Upper lobe of right lung (tissue), 1 donor: ENCODE measurements around the gene DPP10. TPM values are rescaled to one million over a fixed set of nuclear protein-coding genes. Genes with fewer than 3 reads are reported as not detected.

Experiments
- ATAC-seq: fragments of 200-7000 bp; cut with Tn5 transposase; one replicate; pipeline ENCODE4 v1.9.1; 2020; ENCODE audit warnings: mild to moderate bottlenecking, moderate library complexity
- DNase-seq: peaks from one replicate; pipeline ENCODE4 v3.0.0-alpha.2; 2020
- H3K27ac ChIP-seq: fragments of 200-600 bp; one replicate; pipeline ENCODE4 v1.8.0; 2022
- H3K27me3 ChIP-seq: fragments of 200-600 bp; one replicate; pipeline ENCODE4 v1.8.0; 2022; ENCODE audit warnings: mild to moderate bottlenecking
- H3K36me3 ChIP-seq: fragments of 200-600 bp; one replicate; pipeline ENCODE4 v1.8.0; 2022
- H3K4me1 ChIP-seq: fragments of 200-600 bp; one replicate; pipeline ENCODE4 v1.8.0; 2022
- H3K4me3 ChIP-seq: fragments of 200-600 bp; one replicate; pipeline ENCODE4 v1.8.0; 2022; ENCODE audit warnings: mild to moderate bottlenecking
- H3K9me3 ChIP-seq: fragments of 200-600 bp; one replicate; pipeline ENCODE4 v1.8.0; 2022
- intact Hi-C: fragments of 100-400 bp; cut with DNase I; formaldehyde crosslinking; loops from one replicate; pipeline ENCODE4 v1.11.0; 2022
- total RNA-seq: library from RNA; stranded (reverse); fragmentation: NEBNext Ultra II Directional; extraction: Animal tissue kit (Norgen Biotek cat#: 25700); gene quantifications from one replicate; pipeline ENCODE4 v1.2.1, GENCODE V29; 2021
- TF ChIP-seq, protein P1 (sequence below): fragments of 200-600 bp; IDR thresholded peaks from one replicate; pipeline ENCODE4 v1.8.0; 2022; ENCODE audit warnings: antibody characterized with exemption
- donor health status: DM: no; HTN: yes; CAD: no; lungs with severe emphysema.

The DPP10 gene
- total RNA-seq, 1 donor from 2014 or later, result 1.0 TPM

- TF ChIP-seq, protein P1, sequence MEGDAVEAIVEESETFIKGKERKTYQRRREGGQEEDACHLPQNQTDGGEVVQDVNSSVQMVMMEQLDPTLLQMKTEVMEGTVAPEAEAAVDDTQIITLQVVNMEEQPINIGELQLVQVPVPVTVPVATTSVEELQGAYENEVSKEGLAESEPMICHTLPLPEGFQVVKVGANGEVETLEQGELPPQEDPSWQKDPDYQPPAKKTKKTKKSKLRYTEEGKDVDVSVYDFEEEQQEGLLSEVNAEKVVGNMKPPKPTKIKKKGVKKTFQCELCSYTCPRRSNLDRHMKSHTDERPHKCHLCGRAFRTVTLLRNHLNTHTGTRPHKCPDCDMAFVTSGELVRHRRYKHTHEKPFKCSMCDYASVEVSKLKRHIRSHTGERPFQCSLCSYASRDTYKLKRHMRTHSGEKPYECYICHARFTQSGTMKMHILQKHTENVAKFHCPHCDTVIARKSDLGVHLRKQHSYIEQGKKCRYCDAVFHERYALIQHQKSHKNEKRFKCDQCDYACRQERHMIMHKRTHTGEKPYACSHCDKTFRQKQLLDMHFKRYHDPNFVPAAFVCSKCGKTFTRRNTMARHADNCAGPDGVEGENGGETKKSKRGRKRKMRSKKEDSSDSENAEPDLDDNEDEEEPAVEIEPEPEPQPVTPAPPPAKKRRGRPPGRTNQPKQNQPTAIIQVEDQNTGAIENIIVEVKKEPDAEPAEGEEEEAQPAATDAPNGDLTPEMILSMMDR, result no peak
- no peaks in the 10 kb centered on the region for H3K36me3 ChIP-seq
- H3K9me3 ChIP-seq, result no peaks in the 10 kb centered on the region
- no peak for DNase-seq
- no peak for ATAC-seq
- H3K27me3 ChIP-seq, result no peaks in the 10 kb centered on the region
- no peaks in the 10 kb centered on the region for H3K4me1 ChIP-seq
- intact Hi-C loops, result no loop called here
- no peak overlapping the region for H3K27ac ChIP-seq
- no peak overlapping the region for H3K4me3 ChIP-seq
Observed at GRCh38 chr2:115115135-115115534, 672.7 kb downstream of the DPP10 start.

DNA sequence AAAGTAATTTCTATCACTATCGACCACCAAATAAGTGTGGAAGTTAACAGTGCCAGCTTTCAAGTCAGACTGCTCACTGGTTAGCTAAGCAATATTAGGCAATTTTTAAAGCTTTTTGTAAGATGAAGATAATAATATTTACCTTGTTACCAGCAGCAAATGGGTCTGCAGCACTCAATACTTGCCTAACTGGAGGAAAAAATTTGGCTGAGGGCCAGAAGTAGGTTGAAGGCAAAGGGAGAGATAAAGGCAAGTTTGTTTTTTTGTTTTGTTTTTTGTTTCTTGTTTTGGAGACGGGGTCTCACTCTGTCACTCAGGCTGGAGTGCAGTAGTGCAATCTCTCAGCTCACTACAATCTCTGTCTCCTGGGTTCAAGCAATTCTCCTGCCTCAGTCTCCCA lies 675.9 kb downstream of the DPP10 start:
- DNase-seq (no peak), ATAC-seq (no peak)
- Histone ChIP-seq H3K9me3 (no peaks in the 10 kb centered on the region), H3K36me3 (no peaks in the 10 kb centered on the region), H3K27ac (no peak overlapping the region), H3K27me3 (no peaks in the 10 kb centered on the region), H3K4me3 (no peak overlapping the region), H3K4me1 (no peaks in the 10 kb centered on the region)
- intact Hi-C loops, result no loop called here
- TF ChIP-seq, protein P1, result no peak

- Histone ChIP-seq H3K27ac (no peak overlapping the region), H3K36me3 (no peaks in the 10 kb centered on the region)
- ATAC-seq, result no peak
Observed at GRCh38 chr2:115119086-115119485, 676.6 kb downstream of the DPP10 start.

GRCh38 chr2:115122701-115123100 lies 680.3 kb downstream of the DPP10 start:
- intact Hi-C loops, result no loop called here
- H3K27ac ChIP-seq, result no peak overlapping the region
- H3K4me1 ChIP-seq, result no peaks in the 10 kb centered on the region
- no peak for ATAC-seq
- H3K27me3 ChIP-seq, result no peaks in the 10 kb centered on the region
- no peak for DNase-seq
- H3K4me3 ChIP-seq, result no peak overlapping the region
- no peaks in the 10 kb centered on the region for H3K36me3 ChIP-seq
- H3K9me3 ChIP-seq, result no peaks in the 10 kb centered on the region
- TF ChIP-seq, protein P1, result no peak

More at GRCh38 chr2:115119086-115119485, 676.6 kb downstream of the DPP10 start:
- intact Hi-C loops, result no loop called here
- no peaks in the 10 kb centered on the region for H3K4me1 ChIP-seq
- DNase-seq, result no peak
- H3K4me3 ChIP-seq, result no peak overlapping the region
- no peaks in the 10 kb centered on the region for H3K9me3 ChIP-seq
- H3K27me3 ChIP-seq, result no peaks in the 10 kb centered on the region
- TF ChIP-seq, protein P1, result no peak

- no peaks in the 10 kb centered on the region for H3K27me3 ChIP-seq
- DNase-seq (no peak), ATAC-seq (no peak)
- H3K36me3 ChIP-seq, result no peaks in the 10 kb centered on the region
- H3K9me3 ChIP-seq, result no peaks in the 10 kb centered on the region
- no peaks in the 10 kb centered on the region for H3K4me1 ChIP-seq
- H3K27ac ChIP-seq, result no peak overlapping the region
- TF ChIP-seq, protein P1, result no peak
- intact Hi-C loops, result no loop called here
- no peak overlapping the region for H3K4me3 ChIP-seq
Observed at GRCh38 chr2:115124817-115125216, 682.4 kb downstream of the DPP10 start.

DNA sequence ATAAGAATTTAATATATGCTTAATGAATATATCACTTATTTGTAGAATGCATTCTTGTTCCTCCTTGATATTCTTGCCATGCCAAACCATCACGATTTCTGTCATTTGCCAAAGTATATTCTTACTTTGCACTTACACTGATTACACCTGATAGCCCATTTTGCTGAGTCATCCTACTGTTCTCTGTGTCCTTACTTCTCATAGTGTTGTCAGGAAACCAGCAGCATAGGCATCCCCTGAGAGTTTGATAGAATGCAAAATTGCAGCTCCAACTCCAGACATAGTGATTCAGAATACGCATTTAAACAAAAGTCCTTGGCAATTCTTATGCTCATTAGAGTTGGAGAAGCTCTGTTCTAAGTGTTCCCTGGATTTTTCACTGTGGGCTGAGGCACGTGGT lies 687.1 kb downstream of the DPP10 start:
- Histone ChIP-seq H3K9me3 (no peaks in the 10 kb centered on the region), H3K36me3 (no peaks in the 10 kb centered on the region), H3K4me3 (no peak overlapping the region), H3K27ac (no peak overlapping the region), H3K4me1 (no peaks in the 10 kb centered on the region), H3K27me3 (no peaks in the 10 kb centered on the region)
- ATAC-seq (no peak), DNase-seq (no peak)
- TF ChIP-seq, protein P1, result no peak
- intact Hi-C loops, result no loop called here
